Skeletal muscle cell (primary cell): Measurements from ENCODE around the gene RPL3.
"Not testable (repeated sequence)": the region's sequence is repeated elsewhere in the genome, so short reads cannot be mapped to it uniquely, and the experiment has no call there.

Experiments
- DNase-seq: peaks from one replicate; pipeline ENCODE4 v3.0.0-alpha.2; 2010; ENCODE audit warnings: low read depth
- H3K4me3 ChIP-seq: 2 replicates; pipeline ENCODE4 v1.5.1; 2011; ENCODE audit warnings: low read depth, mild to moderate bottlenecking, control low read depth, low read length, moderate library complexity

RPL3 gene

GRCh38 chr22:39319284-39320022 lies at the start of gene RPL3:
RPL3 (minus strand) TSS chr22:39319623; CDS start chr22:39319597, 26 bp downstream.
- peak; percentile 97 for DNase-seq
- H3K4me3 ChIP-seq, result peak within 1 kb of the TSS; percentile 91

- DNase-seq, result no peak
These were observed 49.8 kb upstream of the RPL3 start for GRCh38 chr22:39369186-39369585.

GRCh38 chr22:39368461-39368911 lies 49.1 kb upstream of the RPL3 start:
- H3K4me3 ChIP-seq, result no peak overlapping the region
- DNase-seq, result no peak

More at GRCh38 chr22:39369186-39369585, 49.8 kb upstream of the RPL3 start:
- no peak overlapping the region for H3K4me3 ChIP-seq

GRCh38 chr22:39367035-39367434 lies 47.6 kb upstream of the RPL3 start:
- no peak overlapping the region for H3K4me3 ChIP-seq

GRCh38 chr22:39365492-39365780 lies 46.0 kb upstream of the RPL3 start:
- DNase-seq, result no peak
- no peak overlapping the region for H3K4me3 ChIP-seq

More at GRCh38 chr22:39367035-39367434, 47.6 kb upstream of the RPL3 start:
- no peak for DNase-seq

- no peak for DNase-seq
- H3K4me3 ChIP-seq, result no peak overlapping the region
These were observed 45.5 kb upstream of the RPL3 start for GRCh38 chr22:39364714-39365491.

- no peak overlapping the region for H3K4me3 ChIP-seq
- no peak for DNase-seq
These were observed 44.5 kb upstream of the RPL3 start for GRCh38 chr22:39363751-39364515.

GRCh38 chr22:39362932-39363331 lies 43.5 kb upstream of the RPL3 start:
- DNase-seq, result no peak
- H3K4me3 ChIP-seq, result no peak overlapping the region

GRCh38 chr22:39362271-39362670 lies 42.8 kb upstream of the RPL3 start:
- H3K4me3 ChIP-seq, result no peak overlapping the region

GRCh38 chr22:39361496-39361895 lies 42.1 kb upstream of the RPL3 start:
- no peak overlapping the region for H3K4me3 ChIP-seq
- DNase-seq, result no peak

More at GRCh38 chr22:39362271-39362670, 42.8 kb upstream of the RPL3 start:
- DNase-seq, result no peak

- DNase-seq, result no peak
- no peak overlapping the region for H3K4me3 ChIP-seq
These were observed 41.4 kb upstream of the RPL3 start for GRCh38 chr22:39360674-39361413.

GRCh38 chr22:39360242-39360641 lies 40.8 kb upstream of the RPL3 start:
- no peak overlapping the region for H3K4me3 ChIP-seq
- DNase-seq, result no peak

- no peak overlapping the region for H3K4me3 ChIP-seq
- DNase-seq, result no peak
These were observed 40.3 kb upstream of the RPL3 start for GRCh38 chr22:39359659-39360195.

- not testable (repeated sequence) for DNase-seq, H3K4me3 ChIP-seq
These were observed 38.8 kb upstream of the RPL3 start for GRCh38 chr22:39358197-39358596.

- not testable (repeated sequence) for DNase-seq
These were observed 38.0 kb upstream of the RPL3 start for GRCh38 chr22:39357110-39358108.

GRCh38 chr22:39356464-39356863 lies 37.0 kb upstream of the RPL3 start:
- no peak overlapping the region for H3K4me3 ChIP-seq
- DNase-seq, result no peak

More at GRCh38 chr22:39357110-39358108, 38.0 kb upstream of the RPL3 start:
- not testable (repeated sequence) for H3K4me3 ChIP-seq

- DNase-seq, H3K4me3 ChIP-seq: not testable (repeated sequence)
These were observed 36.4 kb upstream of the RPL3 start for GRCh38 chr22:39355805-39356204.

GRCh38 chr22:39355080-39355479 lies 35.7 kb upstream of the RPL3 start:
- H3K4me3 ChIP-seq, result no peak overlapping the region
- no peak for DNase-seq
